Lower leg skin (tissue), 4 donors: ENCODE results near the gene CUL4A. TPM values are rescaled to one million over a fixed set of nuclear protein-coding genes. Genes with fewer than 3 reads are reported as not detected.

Source experiments
- DNase-seq, 2 donors: peaks; one replicate each; pipeline ENCODE4 v3.0.0-alpha.2; 2019; ENCODE audit warnings: low spot score in 2 of 2
- H3K4me3 ChIP-seq: fragments of 200-600 bp; sonication (generic); 2 replicates; pipeline ENCODE4 v1.5.1; 2017; ENCODE audit warnings: mild to moderate bottlenecking, low read depth; ENCODE audit not compliant: poor library complexity, severe bottlenecking
- CTCF ChIP-seq, 3 donors: fragments of 450-650 bp; IDR thresholded peaks; one replicate each; pipeline ENCODE4 v1.5.1; 2016; ENCODE audit warnings: antibody characterized with exemption in 3 of 3, mild to moderate bottlenecking in 3 of 3, moderate library complexity in 2 of 3
- POLR2A ChIP-seq, 2 donors: fragments of 450-650 bp; IDR thresholded peaks; one replicate each; pipeline ENCODE4 v1.6.1; 2016 to 2017; ENCODE audit warnings: antibody characterized with exemption in 2 of 2, mild to moderate bottlenecking in 1 of 2, moderate library complexity in 1 of 2
- WGBS, 2 donors: methylation state at CpG; one replicate each; pipeline ENCODE4 v1.1.5; 2018; 5-methylcytosine and 5-hydroxymethylcytosine counted together
- intact Hi-C: fragments of 100-400 bp; cut with DNase I; formaldehyde crosslinking; loops from one replicate; pipeline ENCODE4 v1.15.0; 2023; ENCODE audit warnings: low total_unique reads
- total RNA-seq, 4 donors: library from RNA; depleted of rRNA; stranded (reverse); fragments of >200 nt; gene quantifications; one replicate each; pipeline ENCODE4 v1.1.0, GENCODE V29; 2016

Gene CUL4A
- total RNA-seq, 4 donors from 2014 or later, result 80.7 to 146 (median 105) TPM

- intact Hi-C loops, result no loop called here
- H3K4me3 ChIP-seq, result no peak overlapping the region
Observed at GRCh38 chr13:113295776-113296175, 86.4 kb downstream of the CUL4A start.

GRCh38 chr13:113296823-113297369 lies 87.5 kb downstream of the CUL4A start, which contains the start of gene LAMP1:
LAMP1 (plus strand) TSS chr13:113297239; CDS start chr13:113297435, 196 bp downstream.
- intact Hi-C loops, result no loop called here
- WGBS, 2 donors, result 1% methylated on average over 48 to 71 of the region's 74 CpGs

More at GRCh38 chr13:113295776-113296175, 86.4 kb downstream of the CUL4A start:
- no peak for DNase-seq
- no peak for TF ChIP-seq POLR2A (IDR thresholded peaks at IDR 0.05)
- TF ChIP-seq CTCF (IDR thresholded peaks at IDR 0.05), result no peak
- 87 to 88% methylated on average over 6 of the region's 6 CpGs for WGBS, 2 donors

GRCh38 chr13:113297370-113298042 lies 88.1 kb downstream of the CUL4A start:
- H3K4me3 ChIP-seq, result peak overlapping the region; percentile 80
- peak in 1 of 2 donors; percentile 90 for DNase-seq
- intact Hi-C loops, result no loop called here
- WGBS, 2 donors, result 1% methylated on average over 25 to 27 of the region's 58 CpGs
- TF ChIP-seq POLR2A (IDR thresholded peaks at IDR 0.05) (no peak), CTCF (IDR thresholded peaks at IDR 0.05) (no peak)

More at GRCh38 chr13:113296823-113297369, 87.5 kb downstream of the CUL4A start, which contains the start of gene LAMP1:
- peak in 1 of 3 donors; percentile 57 for TF ChIP-seq CTCF (IDR thresholded peaks at IDR 0.05)
- no peak for TF ChIP-seq POLR2A (IDR thresholded peaks at IDR 0.05)
- peak within 1 kb of the TSS; percentile 80 for H3K4me3 ChIP-seq
- DNase-seq, result peak; percentile 96 to 100

GRCh38 chr13:113298043-113298945 lies 88.9 kb downstream of the CUL4A start:
- TF ChIP-seq CTCF (IDR thresholded peaks at IDR 0.05), result no peak
- TF ChIP-seq POLR2A (IDR thresholded peaks at IDR 0.05), result no peak
- DNase-seq, result no peak
- H3K4me3 ChIP-seq, result peak overlapping the region; percentile 80
- intact Hi-C loops, result no loop called here
- WGBS, 2 donors, result 22 to 31% methylated on average over 19 of the region's 19 CpGs

GRCh38 chr13:113299951-113300350 lies 90.5 kb downstream of the CUL4A start:
- DNase-seq, result no peak
- TF ChIP-seq POLR2A (IDR thresholded peaks at IDR 0.05) (no peak), CTCF (IDR thresholded peaks at IDR 0.05) (no peak)
- H3K4me3 ChIP-seq, result no peak overlapping the region
- 82 to 83% methylated on average over 7 of the region's 7 CpGs for WGBS, 2 donors
- intact Hi-C loops, result no loop called here
